ENCODE measurements around the gene SPTB.

SPTB gene

GRCh38 chr14:64920465-64920864, 40.8 kb upstream of the SPTB start:
- H3K9me3 ChIP-seq (ENCODE audit: insufficient read depth, low read length) = no peaks in the 10 kb centered on the region
- H3K27ac ChIP-seq (ENCODE audit: low read depth, low read length) = no peak overlapping the region
- peaks cover 91% of the 10 kb centered on the region for H3K79me2 ChIP-seq (ENCODE audit: insufficient read depth, low read length)
- no peak overlapping the region for H3K9ac ChIP-seq (ENCODE audit: low read length)
- no peak for TF ChIP-seq EZH2phosphoT487 (conservative IDR thresholded peaks at IDR 0.05; ENCODE audit: low read length)
- no peak for TF ChIP-seq CTCF (IDR thresholded peaks at IDR 0.05; ENCODE audit: insufficient read depth, low read length, poor library complexity, severe bottlenecking)
- no peak overlapping the region for H3K4me2 ChIP-seq (ENCODE audit: low read depth, low read length, poor library complexity, severe bottlenecking)
- H3K27me3 ChIP-seq (ENCODE audit: low read length) = no peaks in the 10 kb centered on the region
- H3K36me3 ChIP-seq (ENCODE audit: low read length) = peaks cover 18% of the 10 kb centered on the region
- peaks cover 10% of the 10 kb centered on the region; the same call in 1 of the 2 replicates for H3F3A ChIP-seq (ENCODE audit: insufficient read depth)
- H3K9me2 ChIP-seq (replicated peaks; ENCODE audit: insufficient read depth, low read length) = no peaks in the 10 kb centered on the region
- H4K20me1 ChIP-seq (ENCODE audit: low read depth, low read length) = peaks cover 8% of the 10 kb centered on the region
- H3K4me3 ChIP-seq (ENCODE audit: insufficient read depth, low read length, poor library complexity, severe bottlenecking) = no peak overlapping the region
- no peak overlapping the region for H2AFZ ChIP-seq (ENCODE audit: low read depth, low read length, severe bottlenecking)

GRCh38 chr14:64919618-64920017, 39.9 kb upstream of the SPTB start:
- Histone ChIP-seq H2AFZ (ENCODE audit: low read depth, low read length, severe bottlenecking) (no peak overlapping the region), H3F3A (ENCODE audit: insufficient read depth) (peaks cover 10% of the 10 kb centered on the region; the same call in 1 of the 2 replicates), H3K27ac (ENCODE audit: low read depth, low read length) (no peak overlapping the region), H3K4me2 (ENCODE audit: low read depth, low read length, poor library complexity, severe bottlenecking) (no peak overlapping the region), H4K20me1 (ENCODE audit: low read depth, low read length) (peaks cover 8% of the 10 kb centered on the region), H3K27me3 (ENCODE audit: low read length) (no peaks in the 10 kb centered on the region), H3K79me2 (ENCODE audit: insufficient read depth, low read length) (peaks cover 94% of the 10 kb centered on the region), H3K4me3 (ENCODE audit: insufficient read depth, low read length, poor library complexity, severe bottlenecking) (no peak overlapping the region), H3K9me2 (replicated peaks; ENCODE audit: insufficient read depth, low read length) (no peaks in the 10 kb centered on the region), H3K9ac (ENCODE audit: low read length) (no peak overlapping the region), H3K36me3 (ENCODE audit: low read length) (peaks cover 10% of the 10 kb centered on the region), H3K9me3 (ENCODE audit: insufficient read depth, low read length) (no peaks in the 10 kb centered on the region)
- TF ChIP-seq CTCF (IDR thresholded peaks at IDR 0.05; ENCODE audit: insufficient read depth, low read length, poor library complexity, severe bottlenecking) (no peak), EZH2phosphoT487 (conservative IDR thresholded peaks at IDR 0.05; ENCODE audit: low read length) (no peak)

- Histone ChIP-seq H4K20me1 (ENCODE audit: low read depth, low read length) (peaks cover 8% of the 10 kb centered on the region), H3F3A (ENCODE audit: insufficient read depth) (peaks cover 10% of the 10 kb centered on the region; the same call in 1 of the 2 replicates), H3K9me2 (replicated peaks; ENCODE audit: insufficient read depth, low read length) (no peaks in the 10 kb centered on the region), H3K79me2 (ENCODE audit: insufficient read depth, low read length) (peaks cover 94% of the 10 kb centered on the region), H3K4me2 (ENCODE audit: low read depth, low read length, poor library complexity, severe bottlenecking) (no peak overlapping the region), H3K27ac (ENCODE audit: low read depth, low read length) (no peak overlapping the region), H3K36me3 (ENCODE audit: low read length) (peaks cover 6% of the 10 kb centered on the region), H3K4me3 (ENCODE audit: insufficient read depth, low read length, poor library complexity, severe bottlenecking) (no peak overlapping the region), H3K9me3 (ENCODE audit: insufficient read depth, low read length) (no peaks in the 10 kb centered on the region), H3K27me3 (ENCODE audit: low read length) (no peaks in the 10 kb centered on the region), H2AFZ (ENCODE audit: low read depth, low read length, severe bottlenecking) (no peak overlapping the region), H3K9ac (ENCODE audit: low read length) (no peak overlapping the region)
- TF ChIP-seq EZH2phosphoT487 (conservative IDR thresholded peaks at IDR 0.05; ENCODE audit: low read length) (no peak), CTCF (IDR thresholded peaks at IDR 0.05; ENCODE audit: insufficient read depth, low read length, poor library complexity, severe bottlenecking) (no peak)
Observed at GRCh38 chr14:64919215-64919614, 39.5 kb upstream of the SPTB start.

All from SU-DHL-6 (cell line).